Fibroblast of lung (primary cell): Measurements from ENCODE around the gene KIF25.

ENCODE experiments used
- CTCF ChIP-seq, 2 donors: IDR thresholded peaks in 1 of 2; conservative IDR thresholded peaks in 1 of 2; 1 replicate in 1 of 2; 2 replicates in 1 of 2; pipeline ENCODE4 v1.5.1; 2011 to 2012; ENCODE audit warnings: low read length in 2 of 2, control low read depth in 1 of 2, inconsistent platforms in 1 of 2, low read depth in 1 of 2, mild to moderate bottlenecking in 1 of 2
- EZH2 ChIP-seq: IDR thresholded peaks from 2 replicates; pipeline ENCODE4 v1.5.1; 2012; ENCODE audit warnings: low read length, control low read depth, mild to moderate bottlenecking; ENCODE audit errors: missing control alignments

- no peak for TF ChIP-seq CTCF (conservative IDR thresholded peaks at IDR 0.05 in 1 of 2, IDR thresholded peaks at IDR 0.05 in 1 of 2; ENCODE audit: low read depth in 1 of 2, low read length in 2 of 2)
- no peak for TF ChIP-seq EZH2
Measured at GRCh38 chr6:168064226-168064807, 66.8 kb downstream of the KIF25 start.
